WTC11 (cell line): ENCODE results near the gene VPS4A.

Experiments used
- CREB1 ChIP-seq: sonication (generic); formaldehyde crosslinking; IDR thresholded peaks from 2 replicates; pipeline ENCODE4 v1.8.0; 2023; ENCODE audit warnings: mild to moderate bottlenecking, missing genetic modification reagents
- ETV6 ChIP-seq: sonication (generic); formaldehyde crosslinking; IDR thresholded peaks from 2 replicates; pipeline ENCODE4 v1.8.1; 2022; ENCODE audit warnings: mild to moderate bottlenecking, missing genetic modification reagents
- TCF7 ChIP-seq: sonication (generic); formaldehyde crosslinking; IDR thresholded peaks from 2 replicates; pipeline ENCODE4 v1.8.0; 2022; ENCODE audit warnings: mild to moderate bottlenecking, low read depth, missing genetic modification reagents, moderate library complexity
- USF1 ChIP-seq: sonication (generic); formaldehyde crosslinking; IDR thresholded peaks from 2 replicates; pipeline ENCODE4 v1.8.0; 2022; ENCODE audit warnings: mild to moderate bottlenecking, missing genetic modification reagents
- TF ChIP-seq, protein P1 (sequence below): fragments of 200-600 bp; IDR thresholded peaks from 2 replicates; pipeline ENCODE4 v1.8.0; 2022; ENCODE audit warnings: antibody characterized with exemption

DNA sequence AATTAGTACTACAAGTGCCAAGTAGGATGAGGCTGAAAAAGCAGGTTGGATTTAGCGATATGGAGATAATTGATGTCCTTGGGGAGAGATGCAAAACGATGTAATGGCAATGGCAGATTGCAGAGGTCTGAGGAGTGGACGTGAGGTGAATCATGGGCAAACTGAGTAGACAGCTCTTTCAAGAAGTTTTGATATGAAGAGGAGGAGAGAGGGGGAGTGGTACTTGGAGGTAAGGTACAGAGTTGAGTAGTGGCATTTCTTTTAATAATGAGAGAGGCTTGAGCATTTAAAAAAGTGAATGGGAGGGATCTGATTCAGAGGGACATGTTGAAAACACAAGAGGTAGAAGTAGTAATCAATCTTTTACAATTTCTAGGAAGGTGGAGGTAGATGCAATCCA lies 17.7 kb upstream of the VPS4A start:
- TF ChIP-seq, protein P1, sequence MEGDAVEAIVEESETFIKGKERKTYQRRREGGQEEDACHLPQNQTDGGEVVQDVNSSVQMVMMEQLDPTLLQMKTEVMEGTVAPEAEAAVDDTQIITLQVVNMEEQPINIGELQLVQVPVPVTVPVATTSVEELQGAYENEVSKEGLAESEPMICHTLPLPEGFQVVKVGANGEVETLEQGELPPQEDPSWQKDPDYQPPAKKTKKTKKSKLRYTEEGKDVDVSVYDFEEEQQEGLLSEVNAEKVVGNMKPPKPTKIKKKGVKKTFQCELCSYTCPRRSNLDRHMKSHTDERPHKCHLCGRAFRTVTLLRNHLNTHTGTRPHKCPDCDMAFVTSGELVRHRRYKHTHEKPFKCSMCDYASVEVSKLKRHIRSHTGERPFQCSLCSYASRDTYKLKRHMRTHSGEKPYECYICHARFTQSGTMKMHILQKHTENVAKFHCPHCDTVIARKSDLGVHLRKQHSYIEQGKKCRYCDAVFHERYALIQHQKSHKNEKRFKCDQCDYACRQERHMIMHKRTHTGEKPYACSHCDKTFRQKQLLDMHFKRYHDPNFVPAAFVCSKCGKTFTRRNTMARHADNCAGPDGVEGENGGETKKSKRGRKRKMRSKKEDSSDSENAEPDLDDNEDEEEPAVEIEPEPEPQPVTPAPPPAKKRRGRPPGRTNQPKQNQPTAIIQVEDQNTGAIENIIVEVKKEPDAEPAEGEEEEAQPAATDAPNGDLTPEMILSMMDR: no peak
- TF ChIP-seq CREB1 (no peak), TCF7 (CRISPR knock-in tag) (no peak), USF1 (CRISPR knock-in tag) (no peak), ETV6 (CRISPR knock-in tag) (no peak)
